Tibial nerve (tissue), 3 donors: ENCODE results near the gene LMCD1.

Experiments used
- CTCF ChIP-seq, 5 experiments: fragments of 200-600 bp in 3 of 5; fragments of 450-650 bp in 2 of 5; sonication (generic) in 3 of 5; IDR thresholded peaks; one replicate each; pipeline ENCODE4 v1.5.1; 2016 to 2019; ENCODE audit warnings: antibody characterized with exemption in 5 of 5, mild to moderate bottlenecking in 3 of 5, moderate library complexity in 2 of 5
- POLR2A ChIP-seq, 2 donors: fragments of 450-650 bp; IDR thresholded peaks; one replicate each; pipeline ENCODE4 v1.6.1; 2017; ENCODE audit warnings: antibody characterized with exemption in 2 of 2, mild to moderate bottlenecking in 2 of 2, moderate library complexity in 2 of 2

GRCh38 chr3:8595252-8595651 is 93.6 kb downstream of the LMCD1 start:
- TF ChIP-seq CTCF (IDR thresholded peaks at IDR 0.05) = no peak
- no peak for TF ChIP-seq POLR2A (IDR thresholded peaks at IDR 0.05)
